LNCAP (cell line): ENCODE data around the gene ALDH7A1.

Experiments
- CTCF ChIP-seq: fragments of 450-650 bp; IDR thresholded peaks from 2 replicates; pipeline ENCODE4 v1.5.1; 2017; ENCODE audit warnings: mild to moderate bottlenecking

Gene ALDH7A1

GRCh38 chr5:126484253-126484652 lies 110.8 kb downstream of the ALDH7A1 start:
- TF ChIP-seq CTCF: no peak

DNA sequence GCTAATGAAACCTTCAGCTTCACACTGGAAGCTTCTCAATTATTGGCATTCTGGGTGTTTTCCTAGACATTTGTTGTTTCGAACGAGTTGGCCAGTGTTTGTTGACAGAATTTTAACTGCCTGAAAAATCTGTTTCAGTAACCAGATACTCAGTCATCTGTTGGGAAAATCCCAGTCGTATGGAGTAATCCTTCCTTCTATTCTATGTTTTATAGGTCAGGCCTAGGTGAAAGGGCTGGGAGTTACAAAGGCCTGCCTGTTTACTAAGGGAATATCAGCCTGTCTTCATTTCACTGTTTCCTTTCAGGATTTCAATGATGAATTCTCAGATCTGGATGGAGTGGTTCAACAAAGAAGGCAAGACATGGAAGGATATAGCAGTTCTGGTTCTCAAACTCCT lies 111.9 kb downstream of the ALDH7A1 start:
- TF ChIP-seq CTCF: no peak

DNA sequence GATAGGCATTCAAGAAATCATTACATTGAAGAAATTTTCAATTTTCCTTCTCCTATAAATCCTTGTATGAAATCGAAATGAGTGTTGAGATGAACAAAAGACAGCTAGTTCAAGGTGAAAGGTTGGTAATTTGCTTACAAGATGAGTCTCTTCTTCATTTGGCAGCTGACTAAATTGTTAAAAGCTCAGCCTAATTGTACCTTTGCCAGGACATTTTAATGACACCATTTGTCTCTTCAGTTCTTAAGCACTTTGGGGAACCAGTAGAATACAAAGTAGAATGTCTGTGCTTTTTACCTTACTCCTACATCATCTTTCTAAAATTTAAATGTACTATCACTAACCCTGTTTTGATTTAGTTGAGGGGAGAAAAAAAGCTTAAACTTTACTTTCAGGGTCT lies 112.4 kb downstream of the ALDH7A1 start:
- TF ChIP-seq CTCF: no peak

DNA sequence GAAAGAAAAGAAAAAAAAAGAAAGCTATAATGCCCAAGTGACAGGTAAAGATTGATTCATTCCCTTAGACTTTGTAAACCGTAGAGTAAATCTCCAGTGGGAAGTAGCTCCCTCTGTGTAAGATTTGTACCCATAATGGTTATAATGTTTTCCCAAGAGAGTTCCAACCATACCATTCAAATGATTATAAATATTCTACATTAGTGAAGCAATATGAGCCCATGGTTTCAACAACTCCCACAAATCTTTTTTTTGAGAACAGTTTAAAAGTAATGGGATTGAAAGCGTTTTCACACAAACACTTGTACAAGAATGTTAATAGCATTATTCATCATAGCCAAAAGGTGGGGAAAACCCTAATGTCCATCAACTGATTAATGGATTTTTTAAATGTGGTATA lies 113.8 kb downstream of the ALDH7A1 start:
- no peak for TF ChIP-seq CTCF
